Ureter (tissue), 1 donor: ENCODE results near the gene EXD3. TPM values are rescaled to one million over a fixed set of nuclear protein-coding genes. Genes with fewer than 3 reads are reported as not detected.

Experiments
- DNase-seq: peaks from one replicate; pipeline ENCODE4 v3.0.0-alpha.2; 2020; ENCODE audit warnings: low spot score
- total RNA-seq: library from RNA; stranded (reverse); gene quantifications from one replicate; pipeline ENCODE4 v1.2.4, GENCODE V29; 2023
- donor health status: DM: yes; HTN: yes; CAD: no.

Gene EXD3
- total RNA-seq, 1 donor from 2014 or later: 43.0 TPM

GRCh38 chr9:137365552-137366444, 57.2 kb downstream of the EXD3 start:
- no peak for DNase-seq

DNA sequence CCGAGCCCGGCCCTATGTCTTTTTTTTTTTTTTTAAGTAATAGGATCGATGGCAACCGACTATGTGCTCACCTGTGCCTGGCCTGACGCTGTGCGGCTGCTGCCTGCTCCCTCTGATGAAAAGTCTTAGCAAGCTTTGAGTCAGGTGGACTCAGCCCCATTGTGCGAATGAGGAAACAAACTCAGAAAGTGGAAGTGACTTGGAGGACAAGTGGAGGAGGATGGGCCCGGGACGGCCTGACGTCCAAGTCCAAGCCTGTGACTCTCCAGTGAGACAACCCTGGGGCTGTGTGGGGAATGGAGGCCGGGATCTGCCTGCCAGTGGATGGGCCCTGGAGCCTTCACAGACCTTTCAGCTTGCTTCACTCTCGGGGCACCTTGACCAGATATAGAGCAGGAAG, 57.9 kb downstream of the EXD3 start:
- no peak for DNase-seq

DNA sequence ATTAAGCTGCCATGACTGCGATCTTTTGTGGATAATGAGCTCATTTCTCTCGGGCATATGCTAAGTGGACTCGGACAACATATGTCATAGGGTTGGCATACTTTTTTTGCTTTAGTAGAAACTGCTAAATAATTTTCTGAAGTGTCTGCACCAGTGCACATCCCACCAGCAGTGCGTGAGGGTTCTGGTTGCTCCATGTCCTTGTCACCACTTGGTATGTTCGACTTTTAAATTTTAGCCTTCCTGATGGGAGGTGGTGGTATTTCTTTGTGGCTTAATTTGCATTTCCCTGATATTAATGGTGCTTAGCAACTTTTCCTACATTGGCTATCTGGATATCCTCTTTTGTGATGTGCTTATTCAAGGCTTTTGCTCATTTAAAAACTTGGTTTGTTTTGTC, 63.1 kb downstream of the EXD3 start:
- no peak for DNase-seq

- no peak for DNase-seq
Observed at GRCh38 chr9:137358126-137358525, 64.8 kb downstream of the EXD3 start.

DNA sequence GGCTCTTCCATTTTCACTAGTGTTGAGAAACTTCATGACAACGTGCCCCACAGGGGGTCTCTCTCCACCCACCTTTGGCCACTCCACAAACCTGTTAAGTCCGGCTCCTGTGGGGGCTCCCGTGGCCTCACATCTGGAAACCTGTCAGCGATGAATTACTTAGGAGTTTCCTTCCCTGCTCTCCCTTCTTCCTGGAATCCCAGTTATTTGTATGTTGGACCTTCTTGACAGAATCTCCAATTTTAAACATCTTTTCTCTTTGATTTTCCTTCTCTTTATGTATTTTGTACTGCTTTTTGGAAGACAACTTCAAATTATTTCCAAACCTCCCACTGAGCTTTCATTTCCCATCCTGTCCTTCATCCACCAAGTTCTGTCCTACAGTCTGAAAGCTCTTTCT, 65.8 kb downstream of the EXD3 start:
- no peak for DNase-seq

DNA sequence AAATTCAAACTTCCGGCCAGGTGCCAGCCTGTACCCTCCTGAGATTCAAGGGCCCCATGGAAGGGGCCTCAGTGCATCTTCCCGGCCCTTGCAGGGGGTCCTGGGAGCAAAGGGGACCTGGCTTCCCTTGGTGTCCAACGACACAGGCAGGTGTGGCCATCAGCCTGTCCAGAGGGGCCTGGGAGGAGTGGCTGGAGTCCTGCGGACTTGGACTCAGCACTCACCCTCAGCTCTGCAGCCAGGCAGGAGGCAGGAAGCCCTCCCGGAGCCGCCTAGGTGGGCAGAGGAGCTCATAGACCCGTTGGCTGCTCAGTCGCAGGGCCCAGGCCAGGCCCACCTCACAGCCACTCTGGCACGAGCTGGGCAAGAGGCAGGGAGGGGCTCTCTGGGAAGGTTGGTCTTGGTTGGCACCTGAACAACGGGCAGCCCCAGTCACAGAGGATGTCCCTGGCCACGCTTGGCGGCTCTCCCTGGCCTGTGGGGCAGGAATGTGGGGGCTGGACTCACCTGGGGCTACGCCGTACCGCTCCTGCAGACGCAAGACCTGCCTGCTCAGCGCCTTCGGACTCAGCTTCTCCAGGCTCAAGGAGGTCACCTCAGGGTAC, 67.1 kb downstream of the EXD3 start:
- DNase-seq: no peak

GRCh38 chr9:137354845-137355760, 67.9 kb downstream of the EXD3 start:
- DNase-seq: no peak

- DNase-seq: no peak
Observed at GRCh38 chr9:137354153-137354844, 68.7 kb downstream of the EXD3 start.

DNA sequence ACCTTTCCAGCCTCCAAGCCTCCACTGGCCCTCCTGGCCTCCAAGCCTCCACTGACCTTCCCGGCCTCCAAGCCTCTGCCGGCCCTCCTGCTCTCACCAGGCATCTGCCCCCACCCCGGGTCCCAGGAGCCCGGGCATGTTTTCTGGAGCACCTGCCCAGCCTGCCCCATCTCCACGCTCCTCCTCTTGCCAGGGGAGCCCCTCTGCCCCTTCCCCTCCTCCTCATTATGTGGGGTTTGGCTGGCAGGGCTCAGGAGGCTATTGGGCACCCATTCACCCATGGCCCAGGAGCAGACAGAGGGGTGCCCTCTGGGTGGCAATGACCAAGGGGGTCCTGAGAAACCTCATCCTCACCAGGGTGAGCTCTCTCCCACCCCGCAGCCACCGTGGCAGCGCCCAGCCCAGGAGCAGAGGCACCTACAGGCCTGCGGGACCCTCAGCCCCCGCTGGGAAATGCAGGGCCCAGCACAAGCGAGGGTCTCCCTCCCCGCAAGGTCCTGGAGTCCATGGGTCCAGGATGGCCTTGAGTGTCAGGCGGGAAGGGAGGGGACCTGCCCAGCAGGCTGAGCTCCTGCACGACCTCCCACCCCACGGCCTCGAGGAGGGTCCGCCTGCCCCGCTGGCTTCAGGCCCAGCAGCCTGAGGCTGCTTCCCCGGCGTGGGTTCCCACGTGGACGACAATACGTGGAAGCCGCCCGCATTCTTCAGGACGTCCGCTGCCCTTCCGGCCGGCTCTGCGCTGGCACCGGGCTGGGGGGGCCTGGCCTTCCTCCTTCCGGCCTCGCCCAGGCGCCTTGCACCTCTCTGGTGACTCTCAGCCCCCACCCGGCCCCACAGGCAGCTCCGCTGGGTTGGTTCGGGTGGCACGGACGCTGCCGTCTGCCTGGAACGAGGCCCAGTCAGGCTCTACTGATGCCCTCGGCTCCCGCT, 69.5 kb downstream of the EXD3 start:
- DNase-seq: no peak

DNA sequence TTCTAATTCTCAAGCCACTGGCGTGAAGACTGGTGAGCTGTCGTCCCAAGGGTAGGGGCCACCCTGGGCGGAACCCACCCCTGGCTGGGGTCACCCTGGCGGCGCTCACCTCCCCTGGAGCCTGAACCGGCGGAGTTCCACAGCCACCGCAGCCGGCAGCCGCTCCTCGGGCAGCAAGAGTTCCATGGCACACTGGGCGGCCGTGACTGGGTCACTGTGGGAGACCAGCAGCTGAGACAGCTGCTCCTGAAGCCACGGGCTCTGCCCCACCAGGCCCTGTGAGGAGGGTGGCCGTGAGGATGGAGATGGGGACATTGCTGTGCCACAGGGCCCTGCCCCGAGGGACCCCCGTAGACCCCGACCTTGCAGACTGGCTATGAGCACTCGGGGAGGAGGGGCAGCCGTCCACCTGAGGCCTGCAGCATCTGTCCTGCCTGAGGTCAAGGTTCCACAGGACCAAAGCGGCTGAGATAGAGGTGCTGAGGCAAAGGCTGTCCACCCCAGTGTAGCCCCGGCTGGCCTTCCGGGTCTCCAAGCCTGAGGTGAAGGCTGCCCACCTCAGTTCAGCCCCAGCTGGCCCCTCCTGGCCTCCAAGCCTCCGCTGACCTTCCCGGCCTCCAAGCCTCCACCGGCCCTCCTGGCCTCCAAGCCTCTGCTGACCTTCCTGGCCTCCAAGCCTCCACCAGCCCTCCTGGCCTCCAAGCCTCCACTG, 70.3 kb downstream of the EXD3 start:
- no peak for DNase-seq

DNA sequence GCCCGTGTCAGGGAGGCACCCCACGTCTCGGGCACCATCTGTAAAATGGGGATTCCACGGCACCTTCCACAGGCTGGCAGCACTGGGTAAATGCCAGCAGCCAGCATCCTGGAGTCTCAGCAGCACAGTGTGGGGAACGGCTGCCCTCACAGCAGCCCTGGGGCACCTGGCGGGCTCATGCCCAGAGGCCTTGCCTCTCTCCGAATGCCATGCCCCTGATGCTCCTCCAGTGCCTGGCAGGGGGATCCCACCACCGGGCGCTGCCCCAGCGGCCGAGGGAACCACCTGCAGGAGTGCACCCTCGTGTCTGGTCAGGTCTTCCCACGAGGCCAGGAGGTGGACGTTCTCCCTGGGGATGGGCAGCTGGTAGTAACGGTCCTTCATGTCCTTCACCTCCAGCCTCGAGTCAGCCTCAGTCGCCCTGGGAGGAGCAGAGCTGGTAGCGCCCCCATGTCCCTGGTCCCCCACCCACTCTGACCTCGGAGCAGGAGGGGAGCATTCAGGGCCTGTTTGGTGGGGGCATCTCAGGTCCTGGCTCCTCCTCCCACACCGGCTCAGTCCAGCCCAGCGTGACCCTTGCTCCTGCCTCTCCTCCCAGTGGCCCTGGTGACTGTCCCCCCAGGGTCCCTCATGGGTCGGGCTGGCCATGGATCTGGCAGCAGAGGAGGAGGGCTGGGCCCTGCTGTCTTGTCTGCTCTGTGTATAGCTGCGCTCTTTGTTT, 71.0 kb downstream of the EXD3 start:
- DNase-seq: no peak

GRCh38 chr9:137350696-137351584, 72.0 kb downstream of the EXD3 start:
- DNase-seq: no peak

DNA sequence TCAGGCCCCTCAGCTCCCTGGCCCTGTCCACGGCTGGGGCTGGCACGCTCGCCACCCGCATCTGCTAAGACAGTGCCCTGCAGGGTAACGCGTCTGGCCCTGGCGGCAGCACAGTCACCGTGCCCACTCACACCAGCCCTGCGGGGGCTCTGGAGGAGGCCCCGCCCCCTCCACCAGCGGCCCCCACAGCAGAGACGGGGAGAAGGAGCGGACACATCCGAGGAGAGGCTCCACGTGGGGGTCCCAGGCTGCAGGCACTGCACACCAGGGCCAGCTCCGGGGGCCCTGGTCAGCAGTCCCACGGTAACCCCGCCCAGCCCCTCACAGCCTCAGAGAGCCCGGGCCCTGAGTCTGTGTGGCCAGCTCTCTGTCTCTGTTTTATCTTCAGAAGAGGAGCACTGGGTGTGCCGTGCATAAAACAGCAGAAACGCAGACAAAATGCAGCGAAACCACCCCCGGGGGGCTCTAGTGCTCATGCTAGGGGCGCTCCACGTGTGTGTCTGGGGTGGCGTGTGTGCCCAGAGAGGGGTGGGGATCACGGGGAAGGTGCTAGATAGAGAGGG, 73.4 kb downstream of the EXD3 start:
- no peak for DNase-seq

- no peak for DNase-seq
Observed at GRCh38 chr9:137348769-137349470, 74.0 kb downstream of the EXD3 start.

GRCh38 chr9:137347928-137348327, 75.0 kb downstream of the EXD3 start:
- DNase-seq: no peak

DNA sequence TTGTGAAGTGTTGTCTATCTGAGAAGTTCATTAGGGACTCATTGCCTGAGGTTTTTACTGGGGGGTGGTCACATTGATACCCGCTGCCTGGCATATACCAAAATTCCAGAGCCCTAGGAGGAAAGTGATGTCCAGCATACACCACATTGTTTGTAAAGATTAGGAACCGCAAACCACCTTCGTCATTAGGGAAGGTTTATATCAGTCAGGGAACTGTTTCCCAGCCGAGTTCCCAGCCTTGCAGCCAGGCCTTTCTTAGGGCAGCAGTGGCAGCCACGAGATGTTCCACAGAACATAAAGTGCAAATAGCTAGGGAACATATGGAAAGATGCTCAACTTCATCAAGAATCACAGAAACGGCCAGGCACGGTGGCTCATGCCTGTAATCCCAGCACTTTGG, 80.5 kb downstream of the EXD3 start:
- no peak for DNase-seq

GRCh38 chr9:137341227-137341626, 81.7 kb downstream of the EXD3 start:
- no peak for DNase-seq
